Keratinocyte (primary cell): Measurements from ENCODE around the gene TEX12. TPM values are rescaled to one million over a fixed set of nuclear protein-coding genes. Genes with fewer than 3 reads are reported as not detected.

ENCODE experiments used
- DNase-seq: peaks from one replicate; pipeline ENCODE4 v3.0.0-alpha.2; 2011; ENCODE audit warnings: low read depth, missing footprints, low spot score
- FAIRE-seq: peaks from 2 replicates; lab custom pipeline; 2011; peaks lifted over from hg19 to GRCh38; lab: Jason Lieb, UNC
- H2AFZ ChIP-seq: 2 replicates; pipeline ENCODE4 v1.6.0; 2012; ENCODE audit warnings: low read length, control low read depth, inconsistent platforms; ENCODE audit not compliant: control insufficient read depth
- H3K27ac ChIP-seq: 2 replicates; pipeline ENCODE4 v1.5.1; 2011; ENCODE audit warnings: low read length; ENCODE audit not compliant: control insufficient read depth, insufficient read depth
- H3K27me3 ChIP-seq: 3 replicates; pipeline ENCODE4 v1.6.0; 2011; ENCODE audit warnings: low read length; ENCODE audit not compliant: control insufficient read depth, insufficient read depth; ENCODE audit errors: extremely low read depth
- H3K36me3 ChIP-seq, 2 experiments: 2 replicates in 1 of 2; 3 replicates in 1 of 2; pipeline ENCODE4 v1.5.1; 2011; ENCODE audit warnings: low read length in 2 of 2, mild to moderate bottlenecking in 1 of 2; ENCODE audit not compliant: control insufficient read depth in 2 of 2, insufficient read depth in 2 of 2; ENCODE audit errors: extremely low read depth in 1 of 2
- H3K4me1 ChIP-seq: 3 replicates; pipeline ENCODE4 v1.5.1; 2011; ENCODE audit warnings: low read length; ENCODE audit not compliant: control insufficient read depth, insufficient read depth; ENCODE audit errors: extremely low read depth
- H3K4me2 ChIP-seq: 3 replicates; pipeline ENCODE4 v1.6.0; 2011; ENCODE audit warnings: low read depth, low read length; ENCODE audit not compliant: control insufficient read depth, insufficient read depth; ENCODE audit errors: extremely low read depth
- H3K4me3 ChIP-seq, 3 experiments: fragments of 200-600 bp in 1 of 3; sonication (generic) in 1 of 3; 2 replicates in 2 of 3; 3 replicates in 1 of 3; pipeline ENCODE4 v1.5.1; 2011 to 2016; ENCODE audit warnings: low read length in 3 of 3, mild to moderate bottlenecking in 3 of 3, control low read depth in 2 of 3, inconsistent platforms in 1 of 3, low read depth in 1 of 3, mixed read lengths in 1 of 3, mixed run types in 1 of 3, moderate library complexity in 1 of 3; ENCODE audit not compliant: control insufficient read depth in 2 of 3, insufficient read depth in 2 of 3; ENCODE audit errors: extremely low read depth in 1 of 3
- H3K79me2 ChIP-seq: 2 replicates; pipeline ENCODE4 v1.6.0; 2012; ENCODE audit warnings: low read length; ENCODE audit not compliant: control insufficient read depth, insufficient read depth
- H3K9ac ChIP-seq: 3 replicates; pipeline ENCODE4 v1.6.0; 2011; ENCODE audit warnings: low read length; ENCODE audit not compliant: control insufficient read depth, insufficient read depth; ENCODE audit errors: extremely low read depth
- H3K9me1 ChIP-seq: 3 replicates; pipeline ENCODE4 v1.6.0; 2011; ENCODE audit warnings: low read length; ENCODE audit not compliant: control insufficient read depth, insufficient read depth; ENCODE audit errors: extremely low read depth
- H3K9me3 ChIP-seq: 2 replicates; pipeline ENCODE4 v1.5.1; 2012; ENCODE audit warnings: low read depth, low read length; ENCODE audit not compliant: control insufficient read depth
- H4K20me1 ChIP-seq: 3 replicates; pipeline ENCODE4 v1.6.0; 2011; ENCODE audit warnings: low read length; ENCODE audit not compliant: control insufficient read depth, insufficient read depth; ENCODE audit errors: extremely low read depth
- CTCF ChIP-seq, 3 experiments: IDR thresholded peaks in 1 of 3; conservative IDR thresholded peaks in 1 of 3; optimal IDR thresholded peaks in 1 of 3; 2 replicates in 2 of 3; 3 replicates in 1 of 3; pipeline versions ENCODE3 to v1.5.1; 2011; ENCODE audit warnings: low read length in 3 of 3, mild to moderate bottlenecking in 3 of 3, moderate library complexity in 2 of 3, control low read depth in 1 of 3, inconsistent platforms in 1 of 3; ENCODE audit not compliant: insufficient read depth in 2 of 3; ENCODE audit errors: extremely low read depth in 1 of 3
- EZH2 ChIP-seq: IDR thresholded peaks from one replicate; pipeline ENCODE4 v1.6.1; 2012; ENCODE audit warnings: inconsistent platforms, mild to moderate bottlenecking, low read length, moderate library complexity
- dilution Hi-C: fragments of 300-500 bp; cut with MboI; formaldehyde crosslinking; loops from one replicate; pipeline ENCODE4 v1.7.0; 2020; ENCODE audit warnings: low sequenced_read_pairs; ENCODE audit not compliant: extremely low pct_ligation_motif_present
- polyA plus RNA-seq, 5 experiments: library from polyadenylated mRNA; depleted of rRNA in 3 of 5; stranded (reverse) in 3 of 5; stranded (forward) in 1 of 5; unstranded in 1 of 5; fragments of >200 nt; gene quantifications; 1 replicate in 1 of 5; 2 replicates in 3 of 5; 3 replicates in 1 of 5; pipeline versions ENCODE4 v1.2.1 to v1.2.3, GENCODE V29; 2011 to 2012; ENCODE audit warnings: missing spikeins in 2 of 5, low read depth in 1 of 5, low replicate concordance in 1 of 5

Gene TEX12
- polyA plus RNA-seq, 1 donor (not counting 4 experiments of a cell fraction or from before 2014, with no cell fraction given) = not detected

- no peaks in the 10 kb centered on the region for H3K27me3 ChIP-seq
- H2AFZ ChIP-seq = no peak overlapping the region
- no peak overlapping the region for H3K9ac ChIP-seq
- TF ChIP-seq CTCF (optimal IDR thresholded peaks at IDR 0.05 in 1 of 3, IDR thresholded peaks at IDR 0.05 in 1 of 3, conservative IDR thresholded peaks at IDR 0.05 in 1 of 3; ENCODE audit: extremely low read depth in 1 of 3, insufficient read depth in 2 of 3, low read length in 3 of 3) = no peak
- TF ChIP-seq EZH2 = no peak
- DNase-seq = no peak
- no peaks in the 10 kb centered on the region for H3K9me1 ChIP-seq
- no peak for FAIRE-seq
- dilution Hi-C loops = no loop called here
- no peaks in the 10 kb centered on the region for H3K9me3 ChIP-seq
- H4K20me1 ChIP-seq = no peaks in the 10 kb centered on the region
- H3K27ac ChIP-seq = no peak overlapping the region
- no peak overlapping the region for H3K4me2 ChIP-seq
- no peaks in the 10 kb centered on the region for H3K36me3 ChIP-seq
- H3K4me1 ChIP-seq = peaks cover 13% of the 10 kb centered on the region
- H3K79me2 ChIP-seq = no peaks in the 10 kb centered on the region
- no peak overlapping the region for H3K4me3 ChIP-seq
Measured at GRCh38 chr11:112200252-112200651, 33.1 kb downstream of the TEX12 start.

GRCh38 chr11:112206071-112206470 lies 38.9 kb downstream of the TEX12 start:
- no peak for FAIRE-seq
- Histone ChIP-seq H3K36me3 (no peaks in the 10 kb centered on the region), H3K4me3 (no peak overlapping the region), H3K4me1 (no peaks in the 10 kb centered on the region), H3K9me3 (no peaks in the 10 kb centered on the region), H3K9ac (no peak overlapping the region), H3K9me1 (no peaks in the 10 kb centered on the region), H3K27me3 (no peaks in the 10 kb centered on the region), H3K27ac (no peak overlapping the region), H3K79me2 (no peaks in the 10 kb centered on the region), H4K20me1 (no peaks in the 10 kb centered on the region), H3K4me2 (no peak overlapping the region), H2AFZ (no peak overlapping the region)
- TF ChIP-seq EZH2 (no peak), CTCF (optimal IDR thresholded peaks at IDR 0.05 in 1 of 3, IDR thresholded peaks at IDR 0.05 in 1 of 3, conservative IDR thresholded peaks at IDR 0.05 in 1 of 3; ENCODE audit: extremely low read depth in 1 of 3, insufficient read depth in 2 of 3, low read length in 3 of 3) (no peak)
- dilution Hi-C loops = no loop called here
- no peak for DNase-seq
